DND-41 (cell line): Measurements from ENCODE around the gene RYR2.

Source experiments
- ATAC-seq: fragments of 200-7000 bp; cut with Tn5 transposase; 3 replicates; pipeline ENCODE4 v1.9.1; 2021; ENCODE audit warnings: low read depth; ENCODE audit not compliant: insufficient read depth
- DNase-seq: peaks from one replicate; pipeline ENCODE4 v3.0.0-alpha.2; 2020
- H2AFZ ChIP-seq: 2 replicates; pipeline ENCODE4 v1.6.0; 2012; ENCODE audit warnings: low read depth, low read length
- H3K27ac ChIP-seq: 2 replicates; pipeline ENCODE4 v1.5.1; 2012; ENCODE audit warnings: low read length, inconsistent platforms
- H3K27me3 ChIP-seq: fragments of 200-600 bp; sonication (generic); 2 replicates; pipeline ENCODE4 v1.6.0; 2012; ENCODE audit warnings: low read length, mild to moderate bottlenecking, inconsistent platforms; ENCODE audit not compliant: insufficient read depth, poor library complexity
- H3K36me3 ChIP-seq: 2 replicates; pipeline ENCODE4 v1.5.1; 2012; ENCODE audit warnings: low read length, inconsistent platforms; ENCODE audit not compliant: insufficient read depth
- H3K4me1 ChIP-seq: 2 replicates; pipeline ENCODE4 v1.5.1; 2012; ENCODE audit warnings: mild to moderate bottlenecking, low read length; ENCODE audit not compliant: insufficient read depth
- H3K4me2 ChIP-seq: 2 replicates; pipeline ENCODE4 v1.6.0; 2012; ENCODE audit warnings: mild to moderate bottlenecking, moderate library complexity, low read length, inconsistent platforms; ENCODE audit not compliant: insufficient read depth
- H3K4me3 ChIP-seq, 2 experiments: fragments of 200-600 bp in 1 of 2; shearing (Covaris generic) in 1 of 2; 2 replicates each; pipeline ENCODE4 v1.5.1; 2012 to 2016; ENCODE audit warnings: inconsistent platforms in 2 of 2, low read length in 2 of 2, mild to moderate bottlenecking in 2 of 2, low read depth in 1 of 2, moderate library complexity in 1 of 2
- H3K79me2 ChIP-seq: 2 replicates; pipeline ENCODE4 v1.6.0; 2012; ENCODE audit warnings: low read length, inconsistent platforms; ENCODE audit not compliant: insufficient read depth
- H3K9ac ChIP-seq: 2 replicates; pipeline ENCODE4 v1.6.0; 2012; ENCODE audit warnings: low read depth, mild to moderate bottlenecking, inconsistent platforms, low read length, moderate library complexity
- H3K9me3 ChIP-seq: 2 replicates; pipeline ENCODE4 v1.5.1; 2012; ENCODE audit warnings: low read length, moderate library complexity, mild to moderate bottlenecking, inconsistent platforms; ENCODE audit not compliant: insufficient read depth, severe bottlenecking
- H4K20me1 ChIP-seq: 2 replicates; pipeline ENCODE4 v1.6.0; 2012; ENCODE audit warnings: low read length; ENCODE audit not compliant: insufficient read depth
- CTCF ChIP-seq: IDR thresholded peaks from 2 replicates; pipeline ENCODE4 v1.5.1; 2012; ENCODE audit warnings: borderline replicate concordance, low read length, moderate library complexity, mild to moderate bottlenecking; ENCODE audit not compliant: poor library complexity, severe bottlenecking; ENCODE audit errors: extremely low read depth
- EZH2 ChIP-seq: IDR thresholded peaks from 3 replicates; pipeline ENCODE4 v1.6.1; 2012; ENCODE audit warnings: borderline replicate concordance, low read depth, mild to moderate bottlenecking, moderate library complexity, low read length, inconsistent platforms; ENCODE audit not compliant: severe bottlenecking

Gene RYR2

GRCh38 chr1:237756304-237756967 is 714.5 kb downstream of the RYR2 start:
- ATAC-seq (no peak), DNase-seq (no peak)
- H3K4me3 ChIP-seq, result no peak overlapping the region
- no peaks in the 10 kb centered on the region for H3K79me2 ChIP-seq
- H3K27me3 ChIP-seq, result no peaks in the 10 kb centered on the region
- H3K36me3 ChIP-seq, result no peaks in the 10 kb centered on the region
- TF ChIP-seq EZH2, result no peak
- TF ChIP-seq CTCF, result no peak
- no peak overlapping the region for H3K27ac ChIP-seq
- H2AFZ ChIP-seq, result no peak overlapping the region
- H4K20me1 ChIP-seq, result no peaks in the 10 kb centered on the region
- no peak overlapping the region for H3K4me2 ChIP-seq
- H3K9ac ChIP-seq, result no peak overlapping the region
- H3K4me1 ChIP-seq, result no peaks in the 10 kb centered on the region
- no peaks in the 10 kb centered on the region for H3K9me3 ChIP-seq

- no peaks in the 10 kb centered on the region for H3K27me3 ChIP-seq
- no peaks in the 10 kb centered on the region for H3K79me2 ChIP-seq
- DNase-seq (no peak), ATAC-seq (no peak)
- no peak for TF ChIP-seq CTCF
- TF ChIP-seq EZH2, result no peak
- H3K9me3 ChIP-seq, result no peaks in the 10 kb centered on the region
- H3K4me2 ChIP-seq, result no peak overlapping the region
- H4K20me1 ChIP-seq, result no peaks in the 10 kb centered on the region
- no peak overlapping the region for H2AFZ ChIP-seq
- no peak overlapping the region for H3K9ac ChIP-seq
- no peak overlapping the region for H3K27ac ChIP-seq
- H3K4me3 ChIP-seq, result no peak overlapping the region
- H3K4me1 ChIP-seq, result no peaks in the 10 kb centered on the region
- no peaks in the 10 kb centered on the region for H3K36me3 ChIP-seq
Observed at GRCh38 chr1:237759377-237759776, 717.4 kb downstream of the RYR2 start.

DNA sequence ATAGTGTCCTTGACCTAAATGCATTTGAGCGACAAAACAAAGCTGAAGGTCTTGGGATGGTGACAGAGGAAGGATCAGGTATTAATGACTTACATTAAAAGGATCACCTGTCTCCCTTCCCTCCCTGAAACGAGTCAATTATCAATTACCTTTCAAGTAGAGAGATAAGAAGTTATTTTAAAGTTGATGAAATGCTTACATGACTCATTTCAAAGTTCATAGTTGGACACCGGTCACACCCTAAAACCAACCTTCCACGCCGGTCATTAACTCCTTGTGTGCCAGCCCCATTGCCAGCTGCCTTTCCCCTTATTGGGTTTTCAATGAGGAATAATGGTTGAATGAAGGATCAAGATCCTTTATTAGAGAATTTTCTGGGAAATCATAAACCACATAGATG is 719.0 kb downstream of the RYR2 start:
- DNase-seq (no peak), ATAC-seq (no peak)
- Histone ChIP-seq H3K36me3 (no peaks in the 10 kb centered on the region), H3K4me2 (no peak overlapping the region), H3K9ac (no peak overlapping the region), H3K27me3 (no peaks in the 10 kb centered on the region), H3K4me3 (no peak overlapping the region), H2AFZ (no peak overlapping the region), H3K9me3 (no peaks in the 10 kb centered on the region), H3K79me2 (no peaks in the 10 kb centered on the region), H4K20me1 (no peaks in the 10 kb centered on the region), H3K4me1 (no peaks in the 10 kb centered on the region), H3K27ac (no peak overlapping the region)
- TF ChIP-seq CTCF, result no peak
- TF ChIP-seq EZH2, result no peak
